IMR-90 (cell line): ENCODE measurements around the gene ZCCHC13. TPM values are rescaled to one million over a fixed set of nuclear protein-coding genes. Genes with fewer than 3 reads are reported as not detected.

ENCODE experiments used
- ATAC-seq: fragments of 200-7000 bp; cut with Tn5 transposase; 2 replicates; pipeline ENCODE4 v1.9.1; 2020; ENCODE audit warnings: low read depth, mild to moderate bottlenecking, moderate library complexity
- BruUV-seq: library from RNA; stranded (reverse); fragments of 400-500 nt; replicated peaks from 2 replicates; lab custom pipeline; 2021; lab: Mats Ljungman, UMichigan
- CTCF ChIA-PET: fragments of 300-600 bp; formaldehyde crosslinking; extraction: SDS; loops from one replicate; lab custom pipeline; 2021; ENCODE audit warnings: antibody characterized with exemption; lab: Yijun Ruan, JAX
- POLR2A ChIA-PET: fragments of 300-600 bp; sonication (Branson Sonifier 250); formaldehyde crosslinking; loops from one replicate; lab custom pipeline; 2022; ENCODE audit warnings: antibody characterized with exemption; ENCODE audit not compliant: unreplicated experiment; lab: Charles Lee
- DNase-seq: peaks from one replicate; pipeline ENCODE4 v3.0.0; 2013
- H2AFZ ChIP-seq: replicated peaks from 2 replicates; pipeline ENCODE3; 2013; ENCODE audit warnings: low read length, mild to moderate bottlenecking; ENCODE audit not compliant: poor library complexity
- H2AK5ac ChIP-seq: 2 replicates; pipeline ENCODE4 v1.6.1; 2013; ENCODE audit warnings: low read depth, low read length, inconsistent platforms
- H2AK9ac ChIP-seq: replicated peaks from 2 replicates; pipeline ENCODE3; 2013; ENCODE audit warnings: mild to moderate bottlenecking, low read depth, low read length, moderate library complexity; ENCODE audit not compliant: poor library complexity
- H2BK120ac ChIP-seq: 2 replicates; pipeline ENCODE4 v1.6.1; 2013; ENCODE audit warnings: low read depth, low read length, inconsistent platforms
- H2BK15ac ChIP-seq: 3 replicates; pipeline ENCODE4 v1.6.1; 2013; ENCODE audit warnings: low read depth, low read length, inconsistent platforms
- H2BK20ac ChIP-seq: 2 replicates; pipeline ENCODE4 v1.6.1; 2013; ENCODE audit warnings: low read depth, mild to moderate bottlenecking, inconsistent platforms, low read length, moderate library complexity
- H2BK5ac ChIP-seq: 2 replicates; pipeline ENCODE4 v1.6.1; 2013; ENCODE audit warnings: mild to moderate bottlenecking, low read depth, low read length, inconsistent platforms; ENCODE audit not compliant: poor library complexity, severe bottlenecking
- H3K14ac ChIP-seq: replicated peaks from 2 replicates; pipeline ENCODE4 v1.6.1; 2013; ENCODE audit warnings: low read depth, low read length, inconsistent platforms
- H3K18ac ChIP-seq: 2 replicates; pipeline ENCODE4 v1.6.1; 2013; ENCODE audit warnings: low read depth, low read length, control low read depth
- H3K23ac ChIP-seq: 2 replicates; pipeline ENCODE4 v1.6.1; 2013; ENCODE audit warnings: low read depth, low read length, inconsistent platforms
- H3K27ac ChIP-seq: 2 replicates; pipeline ENCODE4 v1.5.1; 2013; ENCODE audit warnings: mild to moderate bottlenecking, control low read depth, low read length; ENCODE audit not compliant: insufficient read depth
- H3K27me3 ChIP-seq: 2 replicates; pipeline ENCODE4 v1.6.1; 2013; ENCODE audit warnings: low read length; ENCODE audit not compliant: control insufficient read depth, insufficient read depth
- H3K36me3 ChIP-seq: 2 replicates; pipeline ENCODE4 v1.6.1; 2013; ENCODE audit warnings: low read length, mixed read lengths; ENCODE audit not compliant: control insufficient read depth, insufficient read depth
- H3K4ac ChIP-seq: 2 replicates; pipeline ENCODE4 v1.6.1; 2013; ENCODE audit warnings: low read depth, low read length, inconsistent platforms
- H3K4me1 ChIP-seq: 2 replicates; pipeline ENCODE4 v1.6.1; 2013; ENCODE audit warnings: low read length, mixed read lengths; ENCODE audit not compliant: control insufficient read depth, insufficient read depth
- H3K4me2 ChIP-seq: 2 replicates; pipeline ENCODE4 v1.6.1; 2013; ENCODE audit warnings: low read depth, mild to moderate bottlenecking, control low read depth, low read length, moderate library complexity
- H3K4me3 ChIP-seq: 2 replicates; pipeline ENCODE4 v1.5.1; 2013; ENCODE audit warnings: low read depth, mild to moderate bottlenecking, control low read depth, low read length, moderate library complexity; ENCODE audit not compliant: insufficient read depth
- H3K56ac ChIP-seq: 2 replicates; pipeline ENCODE4 v1.6.1; 2013; ENCODE audit warnings: low read length, inconsistent platforms; ENCODE audit not compliant: insufficient read depth; ENCODE audit errors: extremely low read depth
- H3K79me1 ChIP-seq, 2 experiments: 2 replicates each; pipeline ENCODE4 v1.6.1; 2013; ENCODE audit warnings: low read length in 2 of 2, inconsistent platforms in 1 of 2, low read depth in 1 of 2
- H3K9ac ChIP-seq: 2 replicates; pipeline ENCODE4 v1.6.1; 2013; ENCODE audit warnings: low read depth, low read length, control low read depth
- H3K9me1 ChIP-seq: 2 replicates; pipeline ENCODE4 v1.6.1; 2013; ENCODE audit warnings: low read length, inconsistent platforms; ENCODE audit not compliant: insufficient read depth
- H3K9me3 ChIP-seq: 2 replicates; pipeline ENCODE4 v1.6.1; 2013; ENCODE audit warnings: low read length; ENCODE audit not compliant: control insufficient read depth, insufficient read depth
- H4K20me1 ChIP-seq: 2 replicates; pipeline ENCODE4 v1.6.1; 2013; ENCODE audit warnings: low read length, inconsistent platforms; ENCODE audit not compliant: insufficient read depth
- H4K5ac ChIP-seq: 2 replicates; pipeline ENCODE4 v1.6.1; 2013; ENCODE audit warnings: mild to moderate bottlenecking, low read depth, low read length, control low read depth
- H4K8ac ChIP-seq, 2 experiments: 2 replicates each; pipeline ENCODE4 v1.6.1; 2013; ENCODE audit warnings: low read depth in 2 of 2, low read length in 2 of 2, control low read depth in 1 of 2, inconsistent platforms in 1 of 2
- H4K91ac ChIP-seq: 2 replicates; pipeline ENCODE4 v1.6.1; 2013; ENCODE audit warnings: low read depth, low read length, inconsistent platforms; ENCODE audit not compliant: insufficient read depth
- BHLHE40 ChIP-seq: fragments of 150-350 bp; IDR thresholded peaks from 2 replicates; pipeline ENCODE4 v1.6.1; 2016; ENCODE audit warnings: mild to moderate bottlenecking, low read depth, low read length
- CEBPB ChIP-seq: IDR thresholded peaks from 2 replicates; pipeline ENCODE4 v1.6.1; 2012; ENCODE audit warnings: low read depth, low read length, improper control_type of control experiment
- CHD1 ChIP-seq: IDR thresholded peaks from 2 replicates; pipeline ENCODE4 v1.6.1; 2012; ENCODE audit warnings: low read depth, low read length, improper control_type of control experiment
- CTCF ChIP-seq: conservative IDR thresholded peaks from 2 replicates; pipeline ENCODE4 v1.5.1; 2012; ENCODE audit warnings: mild to moderate bottlenecking, low read depth, low read length, improper control_type of control experiment
- ELK1 ChIP-seq: fragments of 150-350 bp; IDR thresholded peaks from 2 replicates; pipeline ENCODE4 v1.6.1; 2016; ENCODE audit warnings: low read depth, mild to moderate bottlenecking, low read length, moderate library complexity, borderline replicate concordance
- FOS ChIP-seq: fragments of 150-350 bp; IDR thresholded peaks from 2 replicates; pipeline ENCODE4 v1.6.1; 2016; ENCODE audit warnings: low read depth, low read length
- MAFK ChIP-seq: IDR thresholded peaks from 2 replicates; pipeline ENCODE4 v1.6.1; 2012; ENCODE audit warnings: low read depth, low read length, improper control_type of control experiment
- MAZ ChIP-seq: IDR thresholded peaks from 2 replicates; pipeline ENCODE4 v1.6.1; 2012; ENCODE audit warnings: low read depth, mild to moderate bottlenecking, low read length, improper control_type of control experiment, moderate library complexity, borderline replicate concordance
- MXI1 ChIP-seq: IDR thresholded peaks from 2 replicates; pipeline ENCODE4 v1.6.1; 2012; ENCODE audit warnings: low read depth, mild to moderate bottlenecking, low read length, moderate library complexity, borderline replicate concordance
- NFE2L2 ChIP-seq: fragments of 150-350 bp; IDR thresholded peaks from 2 replicates; pipeline ENCODE4 v1.6.1; 2016; ENCODE audit warnings: low read depth, mild to moderate bottlenecking, low read length
- POLR2A ChIP-seq: IDR thresholded peaks from 2 replicates; pipeline ENCODE4 v1.6.1; 2012; ENCODE audit warnings: mild to moderate bottlenecking, low read depth, low read length
- RAD21 ChIP-seq: IDR thresholded peaks from 2 replicates; pipeline ENCODE4 v1.6.1; 2012; ENCODE audit warnings: low read length, improper control_type of control experiment
- RCOR1 ChIP-seq: IDR thresholded peaks from 2 replicates; pipeline ENCODE4 v1.6.1; 2012; ENCODE audit warnings: mild to moderate bottlenecking, low read length, improper control_type of control experiment; ENCODE audit not compliant: insufficient replicate concordance
- RFX5 ChIP-seq: IDR thresholded peaks from 2 replicates; pipeline ENCODE4 v1.8.0; 2012; ENCODE audit warnings: low read depth, mild to moderate bottlenecking, low read length, moderate library complexity
- SMC3 ChIP-seq: fragments of 150-350 bp; IDR thresholded peaks from 2 replicates; pipeline ENCODE4 v1.6.1; 2016; ENCODE audit warnings: low read depth, mild to moderate bottlenecking, antibody characterized with exemption, low read length, moderate library complexity
- USF2 ChIP-seq: fragments of 150-350 bp; IDR thresholded peaks from 2 replicates; pipeline ENCODE4 v1.6.1; 2017; ENCODE audit warnings: mild to moderate bottlenecking, antibody characterized with exemption, low read length, low read depth
- WGBS, 2 experiments: methylation state at CpG; one replicate each; pipeline versions ENCODE4 v1.1.5 to v1.1.7; 2013; ENCODE audit warnings: missing lambda C conversion rate in 2 of 2; ENCODE audit not compliant: insufficient read length in 1 of 2; ENCODE audit errors: extremely low coverage in 2 of 2; 5-methylcytosine and 5-hydroxymethylcytosine counted together
- dilution Hi-C: fragments of 300-500 bp; cut with HindIII; formaldehyde crosslinking; loops from one replicate; pipeline ENCODE4 v1.14.3; 2018; ENCODE audit warnings: low sequenced_read_pairs; ENCODE audit not compliant: unreplicated experiment
- in situ Hi-C: fragments of 300-500 bp; cut with MboI; formaldehyde crosslinking; loops from 3 replicates; pipeline ENCODE4 v1.14.3; 2019; ENCODE audit warnings: low sequenced_read_pairs, inconsistent platforms, mixed read lengths
- intact Hi-C: fragments of 100-400 bp; cut with micrococcal nuclease; formaldehyde crosslinking; loops from 2 replicates; pipeline ENCODE4 v1.10.0; 2022
- polyA plus RNA-seq, 3 experiments: library from polyadenylated mRNA; depleted of rRNA; stranded (reverse); fragments of >200 nt; gene quantifications; 2 replicates each; pipeline ENCODE4 v1.2.3, GENCODE V29; 2012; ENCODE audit warnings: low replicate concordance in 1 of 3
- total RNA-seq: library from RNA; depleted of rRNA; stranded (reverse); fragments of >200 nt; gene quantifications from 2 replicates; pipeline ENCODE4 v1.2.3, GENCODE V29; 2012

Gene ZCCHC13
- total and polyA plus RNA-seq, 2 of the 4 experiments (the other 2 are of a cell fraction), result not detected

GRCh38 chrX:74274516-74274915 is 29.5 kb upstream of the ZCCHC13 start:
- POLR2A ChIA-PET, result no interaction called here
- Histone ChIP-seq H3K56ac (no peak overlapping the region), H3K18ac (no peak overlapping the region), H4K8ac (no peak overlapping the region), H2BK5ac (no peak overlapping the region), H3K27ac (no peak overlapping the region), H2AFZ (no peak overlapping the region), H3K36me3 (peaks cover 21% of the 10 kb centered on the region), H3K4ac (no peak overlapping the region), H2BK120ac (no peak overlapping the region), H2AK5ac (no peak overlapping the region), H2AK9ac (no peak overlapping the region), H3K23ac (no peak overlapping the region), H3K4me2 (no peak overlapping the region), H3K9ac (no peak overlapping the region), H4K20me1 (0 out of 2 replicates have a peak, but pooled peaks cover 7% of the 10 kb centered on the region), H3K4me3 (no peak overlapping the region), H3K9me3 (no peaks in the 10 kb centered on the region), H3K4me1 (no peaks in the 10 kb centered on the region), H3K14ac (no peak overlapping the region), H3K9me1 (no peaks in the 10 kb centered on the region), H2BK15ac (no peak overlapping the region), H4K5ac (no peak overlapping the region), H3K27me3 (peaks cover 2% of the 10 kb centered on the region; the same call in 1 of the 2 replicates), H4K91ac (no peak overlapping the region), H3K79me1 (peaks cover 0 to 15% of the 10 kb centered on the region in 2 experiments), H2BK20ac (no peak overlapping the region)
- no TSS peak for BruUV-seq
- no peak for TF ChIP-seq RCOR1
- no peak for TF ChIP-seq FOS
- TF ChIP-seq RFX5, result no peak
- no peak for TF ChIP-seq BHLHE40
- TF ChIP-seq CHD1, result no peak
- no peak for TF ChIP-seq MAZ
- TF ChIP-seq USF2, result no peak
- TF ChIP-seq CTCF, result no peak
- no peak for TF ChIP-seq MXI1
- no peak for TF ChIP-seq MAFK
- no peak for TF ChIP-seq NFE2L2
- TF ChIP-seq POLR2A, result no peak
- TF ChIP-seq CEBPB, result no peak
- TF ChIP-seq RAD21, result no peak
- TF ChIP-seq SMC3, result no peak
- no peak for TF ChIP-seq ELK1
- CTCF ChIA-PET, result no interaction called here
- dilution Hi-C loops (no loop called here), intact Hi-C loops (no loop called here), in situ Hi-C loops (no loop called here)
- DNase-seq (no peak), ATAC-seq (no peak)
- WGBS, 2 experiments, result no CpG with 5 or more reads among the region's 5 CpGs
